Measurements from ENCODE around the gene PHYHD1.
A peak's percentile ranks its signal among the peaks of the same experiment; 100 is the strongest.
"Not testable (repeated sequence)": the region's sequence is repeated elsewhere in the genome, so short reads cannot be mapped to it uniquely, and the experiment has no call there.

The PHYHD1 gene

DNA sequence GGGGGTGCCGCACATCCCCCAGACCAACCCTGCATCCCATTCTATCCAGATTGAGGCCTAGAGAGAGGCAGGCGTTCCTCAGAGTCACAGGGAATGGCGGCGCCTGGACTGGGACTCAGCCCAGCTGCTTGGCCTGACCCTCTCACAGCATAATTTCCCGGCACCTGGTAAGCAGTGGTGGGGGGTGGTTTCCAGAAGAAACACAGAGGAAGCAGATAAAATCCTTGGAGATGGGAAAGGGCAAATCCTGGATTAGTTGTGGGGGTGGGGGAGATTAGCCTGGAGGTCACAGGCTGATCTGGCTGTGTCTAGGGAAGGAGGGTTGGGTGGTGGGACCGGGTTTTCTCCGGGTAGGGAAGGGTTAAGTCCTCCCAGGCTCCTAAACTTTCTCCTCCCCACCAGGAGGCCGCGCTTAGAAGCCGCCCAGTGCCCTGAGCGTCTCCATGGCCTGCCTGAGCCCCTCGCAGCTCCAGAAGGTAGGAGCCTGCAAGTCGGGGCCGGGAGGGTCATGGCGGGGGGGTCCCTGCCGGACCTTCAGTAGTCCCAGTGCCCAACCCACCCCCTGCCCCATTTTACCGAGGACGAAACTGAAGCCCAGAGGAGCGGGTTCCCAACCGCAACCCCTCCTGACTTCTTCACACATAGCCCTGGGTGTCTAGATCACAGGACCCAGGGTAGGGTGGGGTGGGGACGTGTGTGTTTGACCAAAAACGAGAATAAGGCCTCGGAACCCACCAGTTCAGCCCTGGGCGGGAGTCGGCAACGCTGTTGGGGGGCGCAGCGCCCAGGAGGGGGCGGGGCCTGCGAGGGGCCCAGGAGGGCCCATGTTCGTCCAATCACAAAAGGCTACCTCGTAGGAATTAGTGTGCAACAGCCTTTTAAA is 1.3 kb downstream of the PHYHD1 start:
- peak overlapping the region; percentile 69 for H3K4me3 Mint-ChIP-seq
- H3K27ac Mint-ChIP-seq: peak overlapping the region; percentile 23
- no peaks in the 10 kb centered on the region for H3K4me1 Mint-ChIP-seq (ENCODE audit: low read depth)
- no peaks in the 10 kb centered on the region for H3K9me3 Mint-ChIP-seq
- intact Hi-C loops (cut with micrococcal nuclease): no loop called here
- H3K27me3 Mint-ChIP-seq: peaks cover 1% of the 10 kb centered on the region
- peaks cover 20% of the 10 kb centered on the region for H3K36me3 Mint-ChIP-seq (ENCODE audit: low read depth)

DNA sequence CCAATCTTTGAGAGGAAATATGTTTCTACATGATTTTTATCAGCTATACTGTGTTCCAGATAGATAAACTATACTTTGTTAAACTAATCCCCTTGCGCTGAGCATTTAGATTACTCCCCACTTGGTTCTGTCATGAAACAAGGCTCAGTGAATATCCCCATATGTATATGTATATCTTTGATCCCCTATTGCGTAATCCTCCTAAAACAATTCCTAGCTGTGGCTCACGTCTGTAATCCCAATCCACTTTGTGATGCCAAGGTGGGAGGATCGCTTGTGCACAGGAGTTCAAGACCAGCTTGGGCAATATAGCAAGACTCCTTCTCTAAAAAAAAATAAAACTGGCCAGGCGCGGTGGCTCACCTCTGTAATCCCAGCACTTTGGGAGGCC is 2.7 kb downstream of the PHYHD1 start:
- H3K9me3 Mint-ChIP-seq: no peaks in the 10 kb centered on the region
- H3K27me3 Mint-ChIP-seq: peaks cover 1% of the 10 kb centered on the region
- H3K36me3 Mint-ChIP-seq (ENCODE audit: low read depth): peaks cover 6% of the 10 kb centered on the region
- H3K4me1 Mint-ChIP-seq (ENCODE audit: low read depth): peaks cover 4% of the 10 kb centered on the region
- intact Hi-C loops (cut with micrococcal nuclease): no loop called here
- no peak overlapping the region for H3K4me3 Mint-ChIP-seq
- no peak overlapping the region for H3K27ac Mint-ChIP-seq

DNA sequence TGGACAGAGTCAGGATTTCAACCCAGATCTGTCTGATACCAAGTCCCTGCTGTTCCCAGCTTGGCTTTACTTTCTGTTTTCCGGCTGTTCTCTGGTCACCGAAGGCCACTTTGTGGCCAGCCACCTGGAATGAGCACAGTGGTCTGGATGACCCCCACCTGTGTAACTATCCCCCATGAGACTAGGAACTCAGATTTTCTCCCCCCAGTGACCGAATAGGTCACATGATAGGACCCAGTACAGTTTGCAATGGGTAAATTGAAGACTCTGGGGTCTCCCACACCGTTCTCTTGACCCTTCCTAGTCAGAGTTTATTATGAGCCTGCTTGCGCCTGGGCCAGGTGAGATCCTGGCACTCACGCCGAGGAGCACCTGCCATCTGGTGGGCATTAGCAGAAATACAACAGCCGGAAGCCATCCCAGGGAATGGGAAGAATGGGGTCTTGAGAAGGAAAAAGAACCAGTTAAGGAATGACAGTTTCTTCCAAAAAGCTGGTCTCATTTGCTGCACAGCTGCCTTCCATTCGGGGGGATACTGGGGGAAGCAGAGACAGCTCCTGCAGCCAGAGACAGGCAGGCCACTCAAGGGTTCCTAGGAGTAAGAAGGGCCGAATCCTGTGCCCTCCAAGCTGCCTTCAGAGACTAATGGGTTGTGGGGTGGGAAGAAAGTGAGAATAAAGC is 7.1 kb downstream of the PHYHD1 start:
- H3K27ac Mint-ChIP-seq: no peak overlapping the region
- H3K9me3 Mint-ChIP-seq: no peaks in the 10 kb centered on the region
- H3K4me1 Mint-ChIP-seq (ENCODE audit: low read depth): peaks cover 4% of the 10 kb centered on the region
- H3K27me3 Mint-ChIP-seq: no peaks in the 10 kb centered on the region
- intact Hi-C loops (cut with micrococcal nuclease): loop anchor here (1.0 kb wide), 1 partner anchor 65 kb away; no protein-coding TSS in a partner anchor
- no peaks in the 10 kb centered on the region for H3K36me3 Mint-ChIP-seq (ENCODE audit: low read depth)
- H3K4me3 Mint-ChIP-seq: no peak overlapping the region

DNA sequence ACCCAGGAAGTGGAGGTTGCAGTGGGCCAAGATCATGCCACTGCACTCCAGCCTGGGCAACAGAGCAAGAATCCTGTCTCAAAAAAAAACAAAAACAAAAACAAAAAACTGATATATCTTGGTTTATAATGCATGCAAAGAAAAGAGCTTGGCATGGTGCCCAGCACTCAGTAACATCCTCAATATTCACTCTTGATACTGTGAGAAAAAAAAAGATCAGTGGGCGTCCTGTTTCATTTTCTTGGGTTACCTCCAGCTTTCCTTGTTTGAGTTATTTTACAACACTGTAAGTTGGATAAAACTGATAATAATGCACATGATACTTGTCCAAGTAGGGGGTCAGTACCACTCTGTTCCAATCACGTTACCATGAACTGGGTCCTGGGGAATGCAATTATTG is 7.8 kb downstream of the PHYHD1 start:
- intact Hi-C loops (cut with micrococcal nuclease): loop anchor here (1.0 kb wide), 1 partner anchor 65 kb away; no protein-coding TSS in a partner anchor
- H3K27me3 Mint-ChIP-seq: no peaks in the 10 kb centered on the region
- no peak overlapping the region for H3K27ac Mint-ChIP-seq
- peaks cover 4% of the 10 kb centered on the region for H3K4me1 Mint-ChIP-seq (ENCODE audit: low read depth)
- H3K9me3 Mint-ChIP-seq: no peaks in the 10 kb centered on the region
- H3K36me3 Mint-ChIP-seq (ENCODE audit: low read depth): no peaks in the 10 kb centered on the region
- no peak overlapping the region for H3K4me3 Mint-ChIP-seq

DNA sequence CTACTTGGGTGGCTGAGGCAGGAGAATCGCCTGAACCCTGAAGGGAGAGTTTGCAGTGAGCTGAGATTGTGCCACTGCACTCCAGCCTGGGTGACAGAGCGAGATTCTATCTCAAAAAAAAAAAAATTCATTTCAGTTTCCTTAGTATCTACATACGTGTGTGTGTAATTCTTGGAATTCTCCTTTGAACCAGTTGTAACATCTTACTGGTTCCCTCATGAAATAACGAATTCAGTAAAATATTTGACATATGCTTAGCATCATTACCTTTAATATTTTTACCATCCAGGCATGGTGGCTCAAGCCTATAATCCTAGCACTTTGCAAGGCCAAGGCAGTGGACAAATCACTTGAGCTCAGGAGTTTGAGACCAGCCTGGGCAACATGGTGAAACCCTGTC is 8.8 kb downstream of the PHYHD1 start:
- no peak overlapping the region for H3K27ac Mint-ChIP-seq
- H3K4me1 Mint-ChIP-seq (ENCODE audit: low read depth): peaks cover 4% of the 10 kb centered on the region
- no peaks in the 10 kb centered on the region for H3K36me3 Mint-ChIP-seq (ENCODE audit: low read depth)
- H3K4me3 Mint-ChIP-seq: no peak overlapping the region
- intact Hi-C loops (cut with micrococcal nuclease): no loop called here
- H3K27me3 Mint-ChIP-seq: no peaks in the 10 kb centered on the region
- H3K9me3 Mint-ChIP-seq: no peaks in the 10 kb centered on the region

DNA sequence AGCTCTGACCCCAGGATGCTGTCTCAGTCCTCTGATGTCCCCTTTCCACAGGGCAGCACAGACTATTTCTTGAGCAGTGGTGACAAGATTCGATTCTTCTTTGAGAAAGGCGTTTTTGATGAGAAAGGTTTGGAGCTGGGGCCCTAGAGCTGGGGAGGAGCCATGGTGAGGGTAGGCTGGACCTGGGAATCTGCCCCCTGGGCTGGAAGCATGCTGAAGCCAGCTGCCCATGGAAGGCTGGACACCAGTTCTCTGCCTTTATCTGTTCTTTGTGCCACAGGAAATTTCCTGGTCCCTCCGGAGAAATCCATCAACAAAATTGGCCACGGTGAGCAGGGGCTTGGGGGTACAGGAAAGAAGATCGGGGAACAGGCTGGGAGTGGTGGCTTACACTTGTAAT is 12.9 kb downstream of the PHYHD1 start:
- Mint-ChIP-seq H3K4me3 (no peak overlapping the region), H3K4me1 (ENCODE audit: low read depth) (peaks cover 1% of the 10 kb centered on the region), H3K27me3 (no peaks in the 10 kb centered on the region), H3K36me3 (ENCODE audit: low read depth) (no peaks in the 10 kb centered on the region), H3K9me3 (no peaks in the 10 kb centered on the region), H3K27ac (no peak overlapping the region)
- intact Hi-C loops (cut with micrococcal nuclease): no loop called here

DNA sequence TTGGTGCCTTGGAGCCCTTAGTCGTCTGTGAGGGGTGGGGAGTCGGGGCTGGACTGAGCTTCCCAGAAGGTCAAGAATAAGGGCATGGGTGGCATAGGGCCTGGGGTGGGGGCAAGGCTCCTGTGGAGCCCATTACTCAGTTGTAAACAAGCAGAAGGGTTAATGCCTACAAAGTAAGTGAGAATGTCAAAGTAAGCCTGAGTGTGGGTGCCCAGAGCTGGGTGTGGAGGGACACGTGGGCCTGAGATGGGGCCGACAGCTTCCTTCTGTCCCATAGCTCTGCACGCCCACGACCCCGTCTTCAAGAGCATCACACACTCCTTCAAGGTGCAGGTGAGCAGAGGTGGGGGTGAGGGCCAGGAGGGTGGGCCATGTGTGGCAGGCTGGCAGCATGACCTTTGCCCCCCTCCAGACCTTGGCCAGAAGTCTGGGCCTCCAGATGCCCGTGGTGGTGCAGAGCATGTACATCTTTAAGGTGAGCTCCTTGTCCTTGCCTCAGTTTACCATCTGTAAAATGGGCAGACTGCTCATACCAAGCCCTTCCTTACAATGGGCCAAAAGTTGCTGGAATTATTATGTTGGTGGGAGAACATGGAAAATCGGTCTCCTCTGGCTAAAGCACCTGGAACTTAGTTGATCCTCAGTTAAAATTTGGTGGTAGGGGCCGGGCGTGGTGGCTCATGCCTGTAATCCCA is 15.5 kb downstream of the PHYHD1 start:
- Mint-ChIP-seq H3K27me3 (no peaks in the 10 kb centered on the region), H3K9me3 (no peaks in the 10 kb centered on the region), H3K4me1 (ENCODE audit: low read depth) (peaks cover 5% of the 10 kb centered on the region), H3K4me3 (no peak overlapping the region), H3K27ac (no peak overlapping the region), H3K36me3 (ENCODE audit: low read depth) (no peaks in the 10 kb centered on the region)
- intact Hi-C loops (cut with micrococcal nuclease): no loop called here

DNA sequence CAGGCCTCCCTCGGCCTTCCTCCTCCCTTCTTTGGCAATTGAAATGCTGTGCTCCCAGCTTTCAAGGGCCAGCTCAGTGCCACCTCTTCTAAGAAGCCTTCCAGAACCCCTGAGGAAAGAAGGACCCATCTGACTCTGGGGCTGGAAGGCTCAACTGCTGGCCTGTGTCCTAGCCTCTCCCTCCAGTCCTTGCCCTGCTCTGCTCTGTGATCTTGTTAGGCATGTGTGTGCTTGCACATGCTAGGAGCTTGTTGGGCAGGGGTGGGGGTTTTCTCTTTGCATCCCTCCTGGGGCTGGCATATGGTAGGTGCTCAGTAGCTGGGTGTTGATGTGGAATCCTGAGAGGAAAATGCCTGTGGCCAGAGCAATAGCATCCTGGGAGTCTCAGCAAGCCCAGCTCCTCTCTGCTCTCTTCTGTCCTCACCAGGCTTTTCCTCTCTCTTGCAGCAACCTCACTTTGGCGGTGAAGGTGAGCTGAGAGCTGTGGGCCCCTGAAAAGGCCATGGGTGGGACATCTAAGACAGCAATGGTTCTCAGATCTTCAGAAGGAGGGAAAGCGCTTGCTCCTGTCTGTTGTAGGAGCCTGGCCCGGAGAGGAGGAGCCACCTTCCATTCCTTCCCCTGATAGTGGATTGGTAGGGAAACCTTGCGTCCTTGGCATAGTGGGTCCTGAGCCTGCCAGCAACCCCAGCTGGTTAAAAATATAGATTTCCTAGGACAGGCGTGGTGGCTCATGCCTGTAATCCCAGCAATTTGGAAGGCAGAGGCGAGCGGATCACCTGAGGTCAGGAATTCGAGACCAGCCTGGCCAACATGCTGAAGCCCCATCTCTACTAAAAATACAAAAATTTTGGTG is 16.8 kb downstream of the PHYHD1 start:
- no peaks in the 10 kb centered on the region for H3K9me3 Mint-ChIP-seq
- intact Hi-C loops (cut with micrococcal nuclease): no loop called here
- H3K4me1 Mint-ChIP-seq (ENCODE audit: low read depth): peaks cover 5% of the 10 kb centered on the region
- H3K27me3 Mint-ChIP-seq: no peaks in the 10 kb centered on the region
- no peak overlapping the region for H3K4me3 Mint-ChIP-seq
- no peaks in the 10 kb centered on the region for H3K36me3 Mint-ChIP-seq (ENCODE audit: low read depth)
- no peak overlapping the region for H3K27ac Mint-ChIP-seq

DNA sequence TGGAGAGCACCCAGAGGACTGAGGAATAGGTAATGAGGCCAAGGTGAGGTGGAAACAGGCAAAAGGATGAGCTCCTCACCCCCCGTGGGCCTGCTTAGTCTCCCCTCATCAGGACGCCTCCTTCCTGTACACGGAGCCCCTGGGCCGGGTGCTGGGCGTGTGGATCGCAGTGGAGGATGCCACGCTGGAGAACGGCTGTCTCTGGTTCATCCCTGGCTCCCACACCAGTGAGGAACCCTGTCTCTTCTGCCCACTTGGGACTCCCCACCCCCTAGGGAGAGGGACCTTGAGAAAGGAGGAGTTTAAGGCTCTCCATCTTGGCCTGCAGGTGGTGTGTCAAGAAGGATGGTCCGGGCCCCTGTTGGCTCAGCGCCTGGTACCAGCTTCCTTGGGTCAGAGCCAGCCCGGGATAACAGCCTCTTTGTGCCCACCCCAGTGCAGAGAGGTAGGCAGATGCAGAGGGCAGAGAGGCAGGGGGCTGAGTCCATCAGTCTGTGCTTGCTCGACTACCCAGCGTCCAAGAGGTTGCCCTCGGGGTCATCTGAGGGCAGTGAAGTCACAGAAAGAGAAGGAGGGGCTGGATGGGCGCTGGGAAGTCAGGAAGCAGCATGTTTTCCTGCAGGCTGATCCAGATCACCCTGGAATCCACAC is 19.6 kb downstream of the PHYHD1 start:
- Mint-ChIP-seq H3K27me3 (no peaks in the 10 kb centered on the region), H3K4me1 (ENCODE audit: low read depth) (peaks cover 5% of the 10 kb centered on the region), H3K27ac (no peak overlapping the region), H3K9me3 (no peaks in the 10 kb centered on the region), H3K4me3 (no peak overlapping the region), H3K36me3 (ENCODE audit: low read depth) (no peaks in the 10 kb centered on the region)
- intact Hi-C loops (cut with micrococcal nuclease): loop anchor here (10.0 kb wide), 1 partner anchor 56 kb away; the partner anchor contains the start of genes KYAT1 and LRRC8A

DNA sequence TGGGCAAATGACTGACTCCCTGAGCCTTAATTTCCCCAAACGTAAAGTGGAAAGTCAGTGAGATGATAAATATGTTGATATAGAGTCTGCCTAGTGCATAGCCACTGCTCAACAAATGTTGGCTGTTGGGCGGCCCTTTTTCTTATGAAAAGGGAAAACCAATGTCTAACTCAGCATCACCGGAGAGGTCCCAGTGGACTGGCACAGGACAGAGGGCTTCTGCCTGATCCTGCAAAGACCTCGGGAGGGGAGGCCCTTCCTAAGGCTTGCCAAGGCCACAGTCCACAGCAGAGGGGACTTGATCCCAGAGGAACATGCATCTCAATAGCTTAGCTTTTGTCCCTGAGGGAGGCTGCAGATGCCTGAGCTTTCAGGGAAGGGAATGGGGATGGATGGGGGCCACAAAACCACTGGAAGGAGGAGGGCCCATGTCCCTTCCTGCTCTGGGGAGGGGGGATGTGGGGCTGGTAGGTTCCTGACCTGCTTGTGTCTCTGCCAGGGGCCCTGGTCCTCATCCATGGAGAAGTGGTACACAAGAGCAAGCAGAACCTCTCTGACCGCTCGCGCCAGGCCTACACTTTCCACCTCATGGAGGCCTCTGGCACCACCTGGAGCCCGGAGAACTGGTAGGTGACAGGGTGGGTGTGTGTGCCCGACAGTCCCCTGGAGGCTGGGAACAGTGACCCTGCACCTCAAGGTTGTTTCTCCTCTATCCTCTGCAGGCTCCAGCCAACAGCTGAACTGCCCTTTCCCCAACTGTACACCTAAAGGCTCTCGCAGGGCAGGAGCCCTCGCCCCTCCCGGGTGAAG is 20.4 kb downstream of the PHYHD1 start:
- intact Hi-C loops (cut with micrococcal nuclease): loop anchor here (10.0 kb wide), 1 partner anchor 56 kb away; the partner anchor contains the start of genes KYAT1 and LRRC8A
- Mint-ChIP-seq H3K4me1 (ENCODE audit: low read depth) (peaks cover 11% of the 10 kb centered on the region), H3K9me3 (no peaks in the 10 kb centered on the region)

DNA sequence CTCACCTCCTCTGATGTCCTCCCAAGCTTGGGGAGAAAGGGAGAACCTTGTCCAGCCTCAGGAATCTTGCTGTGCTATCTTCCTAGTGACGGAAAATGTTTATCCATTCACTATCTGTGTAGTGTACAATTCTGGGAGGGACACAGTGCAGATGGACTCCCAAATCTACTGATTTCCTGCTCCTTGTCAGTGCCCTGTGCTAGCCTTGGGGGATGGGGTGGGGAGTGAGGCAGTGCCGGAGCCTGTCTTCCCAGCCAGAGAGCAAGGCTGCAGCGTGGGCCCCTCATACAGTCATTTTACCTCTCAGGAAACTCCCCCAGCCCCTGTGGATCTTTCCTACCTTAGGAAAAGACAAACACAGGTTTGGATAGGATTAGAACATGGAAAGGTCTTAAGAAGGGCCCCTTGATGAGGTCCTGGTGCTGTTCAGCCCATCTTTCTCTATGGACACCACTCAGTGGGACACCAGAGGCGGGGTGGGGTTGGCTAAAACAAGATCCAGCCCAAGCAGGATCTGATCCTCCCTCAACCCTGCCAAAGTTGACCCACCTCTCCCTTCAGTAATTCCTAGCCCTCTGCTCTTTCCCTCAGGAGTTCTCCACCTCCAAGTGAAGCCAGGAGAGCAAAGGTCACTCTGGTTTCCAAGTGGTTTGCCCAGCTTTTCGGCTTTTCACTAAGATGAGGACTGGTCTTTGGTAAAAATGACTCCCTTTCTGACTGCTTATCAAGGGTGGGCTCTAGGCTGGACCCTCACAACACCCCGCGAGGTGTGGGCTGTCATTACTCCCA is 23.2 kb downstream of the PHYHD1 start:
- H3K27ac Mint-ChIP-seq: no peak overlapping the region
- no peaks in the 10 kb centered on the region for H3K27me3 Mint-ChIP-seq
- no peak overlapping the region for H3K4me3 Mint-ChIP-seq
- H3K36me3 Mint-ChIP-seq (ENCODE audit: low read depth): peaks cover 25% of the 10 kb centered on the region
- intact Hi-C loops (cut with micrococcal nuclease): loop anchor here (10.0 kb wide), 1 partner anchor 59 kb away; the partner anchor contains the start of genes KYAT1 and LRRC8A
- no peaks in the 10 kb centered on the region for H3K9me3 Mint-ChIP-seq
- H3K4me1 Mint-ChIP-seq (ENCODE audit: low read depth): peaks cover 21% of the 10 kb centered on the region

More for the DNA sequence above, 20.4 kb downstream of the PHYHD1 start:
- Mint-ChIP-seq H3K36me3 (ENCODE audit: low read depth) (peaks cover 7% of the 10 kb centered on the region), H3K4me3 (no peak overlapping the region), H3K27ac (no peak overlapping the region), H3K27me3 (no peaks in the 10 kb centered on the region)

DNA sequence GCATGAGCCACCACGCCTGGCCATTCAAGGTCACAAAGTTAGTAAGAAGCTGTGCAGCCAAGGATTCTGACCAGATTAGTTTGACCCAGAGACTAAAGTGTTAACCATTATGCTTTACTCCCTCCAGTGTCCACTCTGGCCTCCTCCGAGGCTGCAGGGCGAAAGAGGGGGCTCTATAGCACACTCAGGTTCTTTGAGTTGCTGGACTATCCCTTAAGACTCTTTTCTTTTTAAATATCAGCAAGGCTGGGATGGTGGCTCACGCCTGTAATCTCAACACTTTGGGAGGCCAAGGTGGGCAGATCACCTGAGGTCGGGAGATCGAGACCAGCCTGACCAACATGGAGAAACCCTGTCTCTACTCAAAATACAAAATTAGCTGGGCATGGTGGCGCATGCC is 24.2 kb downstream of the PHYHD1 start:
- not testable (repeated sequence) for H3K27ac Mint-ChIP-seq, H3K9me3 Mint-ChIP-seq, H3K4me3 Mint-ChIP-seq, H3K27me3 Mint-ChIP-seq
- Mint-ChIP-seq H3K4me1 (ENCODE audit: low read depth) (peaks cover 20% of the 10 kb centered on the region), H3K36me3 (ENCODE audit: low read depth) (peaks cover 34% of the 10 kb centered on the region)
- intact Hi-C loops (cut with micrococcal nuclease): loop anchor here (10.0 kb wide), 1 partner anchor 60 kb away; the partner anchor contains the start of genes KYAT1 and LRRC8A
